Ovary (tissue), 9 donors: ENCODE data around the gene MEOX2. TPM values are rescaled to one million over a fixed set of nuclear protein-coding genes. Genes with fewer than 3 reads are reported as not detected.

ENCODE experiments used
- DNase-seq, 5 donors: peaks; one replicate each; pipeline ENCODE4 v3.0.0-alpha.2; 2019 to 2020
- H3K27ac ChIP-seq, 2 donors: fragments of 200-600 bp; one replicate each; pipeline versions ENCODE4 v1.5.1 to v1.8.0; 2019 to 2022
- H3K27me3 ChIP-seq: fragments of 200-600 bp; one replicate; pipeline ENCODE4 v1.8.0; 2022
- H3K36me3 ChIP-seq: fragments of 200-600 bp; sonication (generic); one replicate; pipeline ENCODE4 v1.5.1; 2019
- H3K4me1 ChIP-seq: one replicate; pipeline ENCODE4 v1.8.1; 2013; ENCODE audit warnings: mild to moderate bottlenecking, moderate library complexity; ENCODE audit not compliant: insufficient read depth
- H3K4me3 ChIP-seq: fragments of 200-600 bp; sonication (generic); one replicate; pipeline ENCODE4 v1.5.1; 2017
- H3K9me3 ChIP-seq, 2 donors: fragments of 200-600 bp in 1 of 2; sonication (generic) in 1 of 2; one replicate each; pipeline versions ENCODE4 v1.5.1 to v1.8.1; 2013 to 2019; ENCODE audit warnings: mild to moderate bottlenecking in 1 of 2, moderate library complexity in 1 of 2
- EP300 ChIP-seq: sonication (generic); formaldehyde crosslinking; IDR thresholded peaks from one replicate; pipeline ENCODE4 v1.6.1; 2017; ENCODE audit warnings: antibody characterized with exemption
- POLR2A ChIP-seq: fragments of 450-650 bp; IDR thresholded peaks from one replicate; pipeline ENCODE4 v1.6.1; 2017; ENCODE audit warnings: antibody characterized with exemption, mild to moderate bottlenecking, moderate library complexity
- WGBS, 3 donors: extraction: QIAGEN DNeasy Blood & Tissue Kit in 1 of 3; methylation state at CpG; one replicate each; pipeline versions ENCODE4 v1.1.5 to v1.1.7; 2013 to 2017; 5-methylcytosine and 5-hydroxymethylcytosine counted together
- intact Hi-C, 4 donors: fragments of 100-400 bp; cut with DNase I; formaldehyde crosslinking; loops; one replicate each; pipeline versions ENCODE4 v1.11.0 to v1.15.1; 2022 to 2023
- polyA plus RNA-seq, 2 donors: library from polyadenylated mRNA; stranded (reverse); fragments of 200-250 nt in 1 of 2; fragments of 350-450 nt in 1 of 2; fragmentation: Illumina TruSeq in 1 of 2; extraction: RNeasy Lipid Tissue Mini Kit (QIAGEN cat#74804) in 1 of 2; gene quantifications; one replicate each; pipeline ENCODE4 v1.2.3, GENCODE V29; 2013 to 2014
- total RNA-seq, 7 donors: library from RNA; depleted of rRNA in 2 of 7; stranded (reverse); fragments of >200 nt in 2 of 7; fragmentation: NEBNext Ultra II Directional in 3 of 7; extraction: Animal tissue kit (Norgen Biotek cat#: 25700) in 3 of 7; gene quantifications; one replicate each; pipeline versions ENCODE4 v1.1.0 to v1.2.4, GENCODE V29; 2016 to 2023
- TF ChIP-seq, protein P1 (sequence below), 3 donors: fragments of 450-650 bp in 2 of 3; fragments of 200-600 bp in 1 of 3; IDR thresholded peaks; one replicate each; pipeline versions ENCODE4 v1.5.1 to v1.8.0; 2016 to 2022; ENCODE audit warnings: antibody characterized with exemption in 3 of 3, mild to moderate bottlenecking in 1 of 3
- donor health status: DM: no; HTN: no; CAD: no; lungs with moderate emphysema.
- donor health status: DM: no; HTN: no; CAD: no.
- donor health status: Bipolar disorder and iron deficiency.
- donor health status: DM: yes; HTN: yes; CAD: no.
- donor health status: DM: no; HTN: no; CAD: no.
- donor health status: DM: yes; HTN: yes; CAD: no.

The MEOX2 gene
- total and polyA plus RNA-seq, 9 donors: 1.3 to 15.4 (median 1.6) TPM

DNA sequence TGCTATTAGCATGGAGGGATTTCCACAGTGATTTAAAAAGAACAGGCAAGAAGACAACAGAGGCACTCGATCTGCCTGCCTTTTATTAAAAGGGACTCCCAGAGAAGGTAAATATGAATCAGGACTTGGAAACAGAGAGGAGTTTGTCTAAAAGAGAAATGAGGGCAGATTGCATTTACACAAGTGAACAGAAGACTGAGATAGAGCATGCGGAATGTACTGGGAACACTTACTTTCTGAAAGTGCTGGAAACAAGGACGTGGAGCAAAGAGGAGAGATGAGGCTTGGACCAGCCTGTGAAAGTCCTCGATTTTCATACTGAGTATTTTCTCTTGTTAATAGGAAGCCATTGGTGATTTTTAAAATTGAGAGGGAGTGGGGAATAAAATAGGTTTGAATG is 35.7 kb downstream of the MEOX2 start:
- H3K4me3 ChIP-seq: no peak overlapping the region

DNA sequence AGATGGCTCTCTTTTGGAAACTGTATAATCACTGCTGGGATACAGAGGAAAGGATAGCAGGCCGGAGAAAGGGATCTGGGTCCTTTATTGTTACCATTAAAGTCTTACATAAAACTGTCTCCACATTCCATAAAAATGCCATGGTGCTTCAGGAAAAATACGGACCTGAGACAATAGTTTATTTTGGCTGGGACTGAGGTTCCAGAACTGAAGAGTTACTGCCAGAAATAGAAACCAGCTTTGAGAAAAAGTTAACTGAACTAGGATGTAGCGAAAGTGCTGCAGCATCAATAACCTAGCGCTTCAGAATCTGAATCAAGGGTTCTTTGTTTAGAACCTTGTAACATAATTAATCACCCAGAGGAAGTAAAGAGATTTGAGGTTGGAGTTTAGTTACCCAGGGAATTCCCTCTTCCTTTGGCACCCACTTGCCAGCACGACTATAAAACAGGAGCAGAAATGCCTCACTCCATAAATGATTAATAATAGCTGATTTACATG is 38.0 kb downstream of the MEOX2 start:
- intact Hi-C loops: no loop called here
- Histone ChIP-seq H3K4me1 (no peaks in the 10 kb centered on the region), H3K9me3 (no peaks in the 10 kb centered on the region), H3K27me3 (no peaks in the 10 kb centered on the region), H3K4me3 (no peak overlapping the region), H3K36me3 (no peaks in the 10 kb centered on the region), H3K27ac (no peak overlapping the region)
- no peak for DNase-seq
- 63 to 74% (median 66%) methylated on average over 5 of the region's 5 CpGs for WGBS, 3 donors
- TF ChIP-seq, protein P1, sequence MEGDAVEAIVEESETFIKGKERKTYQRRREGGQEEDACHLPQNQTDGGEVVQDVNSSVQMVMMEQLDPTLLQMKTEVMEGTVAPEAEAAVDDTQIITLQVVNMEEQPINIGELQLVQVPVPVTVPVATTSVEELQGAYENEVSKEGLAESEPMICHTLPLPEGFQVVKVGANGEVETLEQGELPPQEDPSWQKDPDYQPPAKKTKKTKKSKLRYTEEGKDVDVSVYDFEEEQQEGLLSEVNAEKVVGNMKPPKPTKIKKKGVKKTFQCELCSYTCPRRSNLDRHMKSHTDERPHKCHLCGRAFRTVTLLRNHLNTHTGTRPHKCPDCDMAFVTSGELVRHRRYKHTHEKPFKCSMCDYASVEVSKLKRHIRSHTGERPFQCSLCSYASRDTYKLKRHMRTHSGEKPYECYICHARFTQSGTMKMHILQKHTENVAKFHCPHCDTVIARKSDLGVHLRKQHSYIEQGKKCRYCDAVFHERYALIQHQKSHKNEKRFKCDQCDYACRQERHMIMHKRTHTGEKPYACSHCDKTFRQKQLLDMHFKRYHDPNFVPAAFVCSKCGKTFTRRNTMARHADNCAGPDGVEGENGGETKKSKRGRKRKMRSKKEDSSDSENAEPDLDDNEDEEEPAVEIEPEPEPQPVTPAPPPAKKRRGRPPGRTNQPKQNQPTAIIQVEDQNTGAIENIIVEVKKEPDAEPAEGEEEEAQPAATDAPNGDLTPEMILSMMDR (IDR thresholded peaks at IDR 0.05): no peak
- TF ChIP-seq POLR2A: no peak
- no peak for TF ChIP-seq EP300

More for the DNA sequence above, 35.7 kb downstream of the MEOX2 start:
- Histone ChIP-seq H3K4me1 (no peaks in the 10 kb centered on the region), H3K36me3 (no peaks in the 10 kb centered on the region), H3K27me3 (no peaks in the 10 kb centered on the region), H3K9me3 (no peaks in the 10 kb centered on the region), H3K27ac (no peak overlapping the region)
- no peak for TF ChIP-seq EP300
- TF ChIP-seq POLR2A: no peak
- TF ChIP-seq, protein P1 (IDR thresholded peaks at IDR 0.05): no peak
- WGBS, 3 donors: 84 to 90% (median 90%) methylated on average over 4 of the region's 4 CpGs
- intact Hi-C loops: no loop called here
- DNase-seq: no peak

DNA sequence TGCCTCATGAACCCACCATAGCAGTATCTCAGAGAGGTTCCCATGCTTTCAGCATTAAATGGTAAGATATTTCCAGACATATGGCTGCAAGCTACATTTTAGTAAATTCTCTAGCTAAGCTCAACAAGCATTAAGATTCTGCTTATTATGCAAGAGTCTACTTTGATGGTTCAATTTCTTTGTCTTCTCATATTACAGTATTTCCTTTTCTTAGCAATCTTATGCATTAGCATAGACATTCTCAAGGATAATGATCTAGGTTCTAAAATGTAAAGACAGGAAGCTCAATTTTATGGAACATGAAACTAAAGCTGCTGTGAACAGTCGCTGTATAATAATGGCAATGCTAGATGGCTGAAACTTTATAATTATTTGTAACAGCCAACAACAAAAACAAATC is 39.2 kb downstream of the MEOX2 start:
- TF ChIP-seq EP300 (no peak), POLR2A (no peak)
- TF ChIP-seq, protein P1 (IDR thresholded peaks at IDR 0.05): no peak
- no peak for DNase-seq
- H3K4me1 ChIP-seq: no peaks in the 10 kb centered on the region
- no peak overlapping the region for H3K4me3 ChIP-seq
- no peaks in the 10 kb centered on the region for H3K27me3 ChIP-seq
- intact Hi-C loops: no loop called here
- no peak overlapping the region for H3K27ac ChIP-seq
- no peaks in the 10 kb centered on the region for H3K9me3 ChIP-seq
- no peaks in the 10 kb centered on the region for H3K36me3 ChIP-seq
- WGBS, 3 donors: 92 to 98% (median 95%) methylated on average over 1 of the region's 1 CpG

DNA sequence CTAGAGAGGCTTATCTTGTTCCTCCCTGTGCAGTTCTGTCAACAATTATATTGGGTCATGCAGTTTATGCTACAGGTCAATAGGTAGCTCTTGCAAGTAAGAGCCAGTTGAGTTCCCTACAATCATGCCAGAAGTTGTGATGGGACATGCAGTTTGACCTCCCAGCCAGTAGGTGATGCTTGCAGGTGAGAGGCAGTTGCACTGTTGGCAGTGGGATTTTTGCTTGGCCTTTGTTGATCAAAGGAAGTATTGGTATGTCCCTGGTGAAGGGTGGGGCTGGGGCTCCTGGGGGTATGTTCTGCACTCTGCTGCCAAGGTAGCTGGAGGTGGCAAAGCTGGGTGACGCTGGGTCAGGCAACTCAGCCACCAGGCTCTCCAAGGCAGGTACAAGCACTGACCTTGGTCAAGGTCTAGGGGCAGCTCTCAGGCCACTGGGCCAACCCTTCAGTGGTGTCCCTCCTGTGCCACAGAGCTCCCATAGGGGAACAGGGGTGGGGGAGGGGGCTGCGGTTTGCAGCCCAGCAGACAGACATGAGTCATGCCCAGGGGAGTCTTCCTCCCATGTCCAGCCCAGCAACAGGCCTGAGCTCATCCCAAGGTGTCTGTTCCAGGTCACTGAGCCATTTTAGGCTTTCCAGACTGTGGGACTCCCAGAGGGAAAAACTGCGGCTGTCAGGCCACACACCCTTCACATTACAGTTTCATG is 43.3 kb downstream of the MEOX2 start:
- Histone ChIP-seq H3K36me3 (no peaks in the 10 kb centered on the region), H3K27me3 (no peaks in the 10 kb centered on the region), H3K4me1 (no peaks in the 10 kb centered on the region), H3K4me3 (no peak overlapping the region), H3K9me3 (no peaks in the 10 kb centered on the region), H3K27ac (no peak overlapping the region)
- intact Hi-C loops: no loop called here
- 88 to 94% (median 91%) methylated on average over 3 of the region's 3 CpGs for WGBS, 3 donors
- TF ChIP-seq POLR2A (no peak), EP300 (no peak)
- TF ChIP-seq, protein P1 (IDR thresholded peaks at IDR 0.05): no peak
- no peak for DNase-seq
